GM18868 (cell line): ENCODE data around the gene MYO9A.
"Not testable (repeated sequence)": the region's sequence is repeated elsewhere in the genome, so short reads cannot be mapped to it uniquely, and the experiment has no call there.

Experiments used
- ATAC-seq: cut with Tn5 transposase; IDR thresholded peaks from one replicate; pipeline ENCODE4 v1.9.1; 2021; ENCODE audit warnings: mild to moderate bottlenecking, moderate library complexity; ENCODE audit not compliant: unreplicated experiment

MYO9A gene

DNA sequence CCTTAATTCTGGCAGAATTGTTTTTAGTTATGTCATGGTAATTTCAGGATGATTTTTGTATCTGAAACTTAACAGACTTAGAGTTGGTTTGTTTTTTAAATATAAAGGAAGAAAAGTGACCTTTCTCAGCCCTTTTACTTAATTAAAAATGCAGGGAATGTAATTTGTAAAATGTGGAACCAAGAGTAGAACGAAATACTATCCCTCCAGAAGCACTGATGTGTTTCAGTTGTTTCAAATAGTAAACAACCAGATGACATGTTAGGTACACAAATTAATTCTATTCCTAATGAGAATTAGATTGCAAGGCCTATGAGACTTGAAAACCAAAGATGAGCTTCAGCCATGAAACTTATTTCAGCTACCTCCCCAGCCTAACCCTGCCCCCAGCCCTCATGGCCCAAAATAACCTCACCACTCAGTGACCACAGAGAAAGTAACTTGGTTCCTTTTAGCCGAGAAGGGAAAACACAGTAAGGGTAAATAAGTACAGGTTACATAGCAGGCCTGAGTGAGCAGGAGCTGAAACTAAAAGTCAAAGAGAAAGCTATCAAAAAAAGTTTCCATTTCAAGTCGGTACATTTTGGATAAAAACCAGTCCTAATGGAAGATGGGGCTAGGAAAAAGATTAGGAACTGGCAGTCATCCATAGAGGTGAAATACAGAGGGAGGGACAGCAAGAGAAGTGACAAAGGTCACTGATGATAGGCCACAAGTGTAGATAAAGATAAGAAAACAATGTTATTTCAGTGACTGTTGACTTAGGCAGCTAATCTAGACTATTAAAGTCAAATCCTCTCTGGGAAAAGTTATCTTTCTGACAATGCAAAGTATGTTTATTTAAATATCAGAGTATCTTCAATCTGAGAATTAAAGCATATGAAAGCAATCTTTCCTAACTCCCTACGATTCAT lies 23.5 kb upstream of the MYO9A start:
- peak; percentile 99 for ATAC-seq

DNA sequence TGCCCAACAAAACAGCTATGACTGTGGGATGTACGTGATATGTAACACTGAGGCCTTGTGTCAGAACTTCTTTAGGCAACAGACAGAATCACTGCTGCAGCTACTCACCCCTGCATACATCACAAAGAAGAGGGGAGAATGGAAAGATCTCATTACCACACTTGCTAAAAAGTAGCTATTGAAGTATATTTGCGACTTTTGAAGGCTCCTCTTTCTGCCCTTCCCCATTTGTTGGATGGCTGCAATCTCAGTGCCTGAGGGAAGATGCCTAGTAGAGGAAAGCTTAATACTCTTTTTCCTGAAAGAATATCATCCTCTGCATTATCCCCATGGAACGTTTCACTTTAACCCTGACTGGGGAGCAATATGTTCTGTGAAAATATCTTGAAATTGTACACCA lies 22.1 kb upstream of the MYO9A start:
- no peak for ATAC-seq

DNA sequence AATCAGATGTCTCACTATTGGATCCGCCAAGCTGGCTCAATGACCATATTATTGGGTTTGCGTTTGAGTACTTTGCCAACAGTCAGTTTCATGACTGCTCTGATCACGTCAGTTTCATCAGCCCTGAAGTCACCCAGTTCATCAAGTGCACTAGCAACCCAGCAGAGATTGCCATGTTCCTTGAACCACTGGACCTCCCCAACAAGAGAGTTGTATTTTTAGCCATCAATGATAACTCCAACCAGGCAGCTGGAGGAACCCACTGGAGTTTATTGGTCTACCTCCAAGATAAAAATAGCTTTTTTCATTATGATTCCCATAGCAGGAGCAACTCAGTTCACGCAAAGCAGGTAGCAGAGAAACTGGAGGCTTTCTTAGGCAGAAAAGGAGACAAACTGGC lies 21.7 kb upstream of the MYO9A start:
- ATAC-seq, result no peak

GRCh38 chr15:72136170-72137051 lies 18.5 kb upstream of the MYO9A start:
- ATAC-seq, result no peak

DNA sequence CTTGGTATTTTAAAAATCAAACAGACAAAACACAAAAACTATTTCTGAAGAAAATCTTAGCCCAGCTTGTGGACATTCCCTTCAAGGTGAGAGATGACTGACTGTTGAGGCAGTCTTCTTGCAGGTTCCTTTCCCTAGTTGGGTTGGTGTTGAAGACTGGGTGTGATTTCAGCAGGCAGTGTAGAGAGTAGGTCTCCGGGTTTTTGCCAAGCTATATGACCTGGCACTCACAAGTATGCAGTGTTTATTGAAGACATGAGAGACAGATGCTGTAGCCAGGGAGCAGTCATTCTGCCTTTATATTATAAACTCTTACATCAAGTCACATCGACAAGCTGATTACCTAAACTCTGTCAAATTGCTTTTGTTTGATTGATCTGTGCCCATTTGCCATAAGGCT lies 17.8 kb upstream of the MYO9A start:
- no peak for ATAC-seq

GRCh38 chr15:72133211-72133610 lies 15.3 kb upstream of the MYO9A start:
- ATAC-seq, result no peak

DNA sequence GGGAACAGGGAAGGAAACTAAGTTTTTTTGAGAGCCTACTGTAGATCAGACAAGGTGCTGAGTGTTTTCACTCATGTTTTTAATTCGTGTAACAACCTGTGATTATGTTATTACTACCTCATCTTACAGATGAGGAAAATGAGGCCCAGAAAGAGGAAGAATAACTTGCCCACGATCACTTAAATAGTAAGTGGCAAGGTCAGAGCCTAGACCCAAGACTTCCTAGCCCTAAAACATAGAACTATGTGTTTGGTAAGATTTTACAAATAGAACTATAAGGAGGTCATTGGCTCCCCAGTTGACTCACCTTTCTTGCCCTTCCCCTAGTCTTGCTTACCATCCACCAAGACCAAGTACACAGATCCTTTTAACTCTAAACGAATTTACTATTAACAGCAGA lies 14.0 kb upstream of the MYO9A start:
- no peak for ATAC-seq

DNA sequence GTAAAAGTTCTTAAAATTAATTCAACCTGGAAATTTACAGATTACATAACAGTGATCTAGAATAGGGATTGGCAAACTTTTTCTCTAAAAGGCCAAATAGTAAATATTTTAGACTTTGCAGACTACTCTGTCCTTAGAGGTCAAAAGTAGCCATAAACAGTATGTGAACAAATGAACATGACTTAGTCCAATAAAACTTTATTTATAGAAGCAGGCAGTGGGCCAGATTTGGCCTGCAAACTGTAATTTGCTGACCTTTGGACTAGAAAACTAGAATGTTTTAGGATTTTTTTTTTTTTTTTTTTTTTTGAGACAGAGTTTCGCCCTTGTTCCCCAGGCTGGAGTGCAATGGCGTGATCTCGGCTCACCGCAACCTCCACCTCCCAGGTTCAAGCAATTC lies 12.3 kb upstream of the MYO9A start:
- ATAC-seq, result no peak

GRCh38 chr15:72128359-72128758 lies 10.4 kb upstream of the MYO9A start:
- ATAC-seq, result no peak

GRCh38 chr15:72127724-72128322 lies 9.9 kb upstream of the MYO9A start:
- ATAC-seq, result no peak

DNA sequence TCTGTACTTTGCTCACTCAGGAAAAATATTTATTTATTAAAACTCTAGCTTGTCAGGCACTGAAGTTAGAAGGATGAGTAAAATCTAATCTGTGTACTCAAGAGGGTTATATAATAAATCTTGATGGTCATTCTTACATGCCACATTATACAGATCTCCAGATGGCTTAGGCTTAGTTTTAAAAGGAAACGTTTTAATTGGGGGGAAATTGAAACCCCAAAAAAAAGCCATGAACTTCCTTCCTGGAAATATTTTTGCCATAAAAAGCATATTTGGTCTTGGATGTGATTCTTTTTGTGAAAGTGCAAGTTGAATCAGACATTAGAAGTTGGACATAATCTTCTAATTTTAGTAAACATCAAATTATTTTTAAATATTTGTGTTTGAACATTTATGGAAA lies 6.3 kb upstream of the MYO9A start:
- ATAC-seq, result no peak

DNA sequence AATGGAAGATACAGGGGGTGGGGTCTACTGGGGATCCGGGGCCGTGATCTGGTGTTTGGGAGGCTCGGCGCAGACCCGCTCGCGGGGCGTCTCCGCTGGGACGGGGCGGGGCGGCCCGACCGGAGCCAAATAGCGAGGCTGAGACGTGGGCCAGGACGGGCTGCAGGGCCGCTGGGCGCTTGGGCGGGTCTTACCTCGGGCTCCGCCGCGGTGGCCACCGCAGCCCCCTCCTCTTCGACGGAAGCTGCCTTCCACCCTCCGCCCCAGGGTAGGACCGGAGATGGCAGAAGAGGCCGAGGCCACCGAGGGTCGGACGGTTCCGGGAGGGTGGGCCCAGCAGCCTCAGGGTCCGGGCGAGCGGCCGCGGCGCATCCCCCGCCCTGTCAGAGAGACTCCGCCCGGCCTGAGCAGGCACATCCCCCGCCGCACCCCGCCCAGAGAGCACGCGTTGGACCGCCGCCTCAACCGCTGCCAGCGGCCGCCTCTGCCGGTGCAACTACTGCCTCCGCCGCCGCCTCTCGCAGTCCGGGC lies 399 bp downstream of the MYO9A start:
- peak; percentile 69 for ATAC-seq

DNA sequence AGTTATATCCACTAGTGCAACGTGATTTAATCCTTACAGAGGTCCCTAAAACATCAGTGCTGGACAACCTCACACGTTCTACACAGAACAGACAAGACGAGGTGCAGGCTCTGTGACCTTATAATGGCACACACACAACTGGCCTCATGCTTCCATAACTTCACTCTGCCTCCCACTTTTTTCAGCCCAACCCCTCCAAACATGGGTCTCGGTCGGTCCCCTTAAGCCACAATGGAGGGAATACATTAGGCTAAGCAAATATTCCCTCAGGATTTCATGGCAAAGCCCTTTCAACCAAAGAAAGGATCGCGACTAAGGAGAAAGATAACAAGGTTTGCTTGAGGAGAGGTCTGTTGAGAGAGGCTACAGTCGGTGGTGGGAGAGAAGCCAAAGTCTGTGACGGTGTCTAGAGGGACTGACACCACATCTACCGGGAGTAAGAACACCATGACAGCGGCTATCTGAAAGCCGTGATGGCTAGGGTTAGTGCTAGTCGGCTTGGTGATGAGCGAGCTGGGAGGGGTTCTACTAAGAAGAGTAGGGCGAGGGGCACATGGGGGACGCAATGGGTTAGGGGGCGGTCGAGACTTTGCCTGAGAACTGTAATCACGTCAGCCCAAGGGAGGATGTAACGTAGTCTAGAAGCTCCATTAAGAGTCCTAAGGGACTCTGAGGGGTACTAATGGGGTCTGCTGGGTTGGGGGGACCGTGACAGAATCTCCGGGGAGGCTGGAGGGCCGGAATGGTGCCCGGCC lies 1.0 kb downstream of the MYO9A start:
- no peak for ATAC-seq

DNA sequence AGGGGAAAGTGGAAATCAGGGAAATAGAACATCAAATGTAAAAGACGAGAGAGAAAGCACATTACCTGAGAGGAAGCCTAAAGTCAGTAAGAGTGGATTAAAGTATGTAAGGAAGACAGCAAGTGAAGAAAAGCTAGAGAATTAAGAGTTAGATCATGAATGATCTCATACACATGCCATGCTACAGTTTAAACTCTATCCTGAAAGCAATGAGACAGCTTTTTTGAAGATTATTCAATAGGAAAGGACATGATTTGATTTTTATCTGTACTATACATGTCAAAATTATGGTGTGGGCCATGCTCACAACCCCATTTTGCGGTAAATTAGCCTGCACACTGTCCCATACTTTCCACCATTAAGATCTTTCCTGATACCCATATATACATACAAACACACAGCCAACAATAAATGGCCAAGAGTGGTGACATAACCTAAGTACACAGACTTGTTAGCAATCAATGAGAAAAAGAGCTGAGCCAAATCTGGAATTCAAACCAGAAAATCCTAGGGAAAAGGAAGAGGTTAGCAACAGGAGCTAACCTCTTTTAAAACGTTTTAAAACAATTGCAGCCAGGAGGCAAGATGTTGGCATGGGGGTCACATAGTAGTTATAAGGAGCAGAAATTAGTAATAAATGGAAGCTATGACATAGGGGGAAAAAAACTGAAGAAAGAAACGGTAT lies 4.5 kb downstream of the MYO9A start:
- no peak for ATAC-seq

GRCh38 chr15:72112805-72113204 lies 5.1 kb downstream of the MYO9A start:
- ATAC-seq, result no peak

GRCh38 chr15:72112116-72112515 lies 5.8 kb downstream of the MYO9A start:
- ATAC-seq, result no peak

GRCh38 chr15:72110355-72110754 lies 7.6 kb downstream of the MYO9A start:
- no peak for ATAC-seq

- no peak for ATAC-seq
Observed at GRCh38 chr15:72106068-72106467, 11.9 kb downstream of the MYO9A start.

GRCh38 chr15:72105111-72105510 lies 12.8 kb downstream of the MYO9A start:
- ATAC-seq, result no peak

DNA sequence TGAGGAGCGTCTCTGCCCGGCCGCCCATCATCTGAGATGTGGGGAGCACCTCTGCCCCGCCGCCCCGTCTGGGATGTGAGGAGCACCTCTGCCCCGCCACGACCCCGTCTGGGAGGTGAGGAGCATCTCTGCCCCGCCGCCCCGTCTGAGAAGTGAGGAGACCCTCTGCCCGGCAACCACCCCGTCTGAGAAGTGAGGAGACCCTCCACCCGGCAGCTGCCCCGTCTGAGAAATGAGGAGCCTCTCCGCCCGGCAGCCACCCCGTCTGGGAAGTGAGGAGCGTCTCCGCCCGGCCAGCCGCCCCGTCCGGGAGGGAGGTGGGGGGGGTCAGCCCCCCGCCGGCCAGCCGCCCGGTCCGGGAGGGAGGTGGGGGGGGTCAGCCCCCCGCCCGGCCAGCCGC lies 17.4 kb downstream of the MYO9A start:
- ATAC-seq, result not testable (repeated sequence)
